HepG2 (cell line): ENCODE results near the gene NUP58. TPM values are rescaled to one million over a fixed set of nuclear protein-coding genes. Genes with fewer than 3 reads are reported as not detected.
A peak's percentile ranks its signal among the peaks of the same experiment; 100 is the strongest.

Experiments
- DNMT3B ChIP-seq: conservative IDR thresholded peaks from 2 replicates; pipeline ENCODE4 v1.6.1; 2016; ENCODE audit warnings: missing biosample characterization, control low read depth
- ETS1 ChIP-seq: sonication (generic); formaldehyde crosslinking; IDR thresholded peaks from 2 replicates; pipeline ENCODE4 v1.4.0; 2020; ENCODE audit warnings: missing genetic modification reagents
- ETV6 ChIP-seq: sonication (generic); formaldehyde crosslinking; conservative IDR thresholded peaks from 2 replicates; pipeline ENCODE4 v1.4.0; 2020; ENCODE audit warnings: missing genetic modification reagents
- EZH2 ChIP-seq: conservative IDR thresholded peaks from 2 replicates; pipeline ENCODE4 v1.6.1; 2012; ENCODE audit warnings: mild to moderate bottlenecking, low read depth, low read length, moderate library complexity
- JDP2 ChIP-seq: sonication (generic); formaldehyde crosslinking; IDR thresholded peaks from 2 replicates; pipeline ENCODE4 v1.8.1; 2022; ENCODE audit warnings: missing genetic modification reagents, borderline replicate concordance
- JUNB ChIP-seq: sonication (generic); formaldehyde crosslinking; IDR thresholded peaks from 2 replicates; pipeline ENCODE4 v1.8.0; 2022; ENCODE audit warnings: missing genetic modification reagents, mild to moderate bottlenecking, borderline replicate concordance
- KLF15 ChIP-seq: sonication (generic); formaldehyde crosslinking; IDR thresholded peaks from 2 replicates; pipeline ENCODE4 v1.8.1; 2023; ENCODE audit warnings: borderline replicate concordance, mild to moderate bottlenecking, inconsistent platforms, missing genetic modification reagents, mixed read lengths
- MED13 ChIP-seq: sonication (generic); formaldehyde crosslinking; IDR thresholded peaks from 2 replicates; pipeline ENCODE4 v1.5.0; 2020; ENCODE audit warnings: missing genetic modification reagents
- MIXL1 ChIP-seq: IDR thresholded peaks from 2 replicates; pipeline ENCODE4 v1.6.1; 2016
- MLLT10 ChIP-seq: sonication (generic); formaldehyde crosslinking; IDR thresholded peaks from 2 replicates; pipeline ENCODE4 v1.4.0; 2020; ENCODE audit warnings: missing genetic modification reagents
- NPAS2 ChIP-seq: sonication (generic); formaldehyde crosslinking; IDR thresholded peaks from 2 replicates; pipeline ENCODE4 v1.8.0; 2022; ENCODE audit warnings: mild to moderate bottlenecking, missing genetic modification reagents, borderline replicate concordance
- TEF ChIP-seq: sonication (generic); formaldehyde crosslinking; IDR thresholded peaks from 2 replicates; pipeline ENCODE4 v1.5.0; 2020; ENCODE audit warnings: missing genetic modification reagents
- ZBED4 ChIP-seq: sonication (generic); formaldehyde crosslinking; IDR thresholded peaks from 2 replicates; pipeline ENCODE4 v1.4.0; 2020; ENCODE audit warnings: missing genetic modification reagents, borderline replicate concordance
- ZNF121 ChIP-seq: sonication (generic); formaldehyde crosslinking; IDR thresholded peaks from 2 replicates; pipeline ENCODE4 v1.5.0; 2020; ENCODE audit warnings: mild to moderate bottlenecking, missing genetic modification reagents
- ZNF432 ChIP-seq: sonication (generic); formaldehyde crosslinking; IDR thresholded peaks from 2 replicates; pipeline ENCODE4 v1.5.0; 2020; ENCODE audit warnings: missing genetic modification reagents, mild to moderate bottlenecking, borderline replicate concordance
- ZNF451 ChIP-seq: sonication (generic); formaldehyde crosslinking; IDR thresholded peaks from 2 replicates; pipeline ENCODE4 v1.5.0; 2020; ENCODE audit warnings: mild to moderate bottlenecking, missing genetic modification reagents
- ZNF737 ChIP-seq: sonication (generic); formaldehyde crosslinking; IDR thresholded peaks from 2 replicates; pipeline ENCODE4 v1.5.0; 2020; ENCODE audit warnings: missing genetic modification reagents, mild to moderate bottlenecking, borderline replicate concordance
- ZNF772 ChIP-seq: sonication (generic); formaldehyde crosslinking; IDR thresholded peaks from 2 replicates; pipeline ENCODE4 v1.5.0; 2020; ENCODE audit warnings: mild to moderate bottlenecking, missing genetic modification reagents
- polyA plus RNA-seq, 8 experiments: library from polyadenylated mRNA; depleted of rRNA in 3 of 8; stranded (reverse) in 7 of 8; unstranded in 1 of 8; fragments of >200 nt; fragmentation: Illumina TruSeq in 4 of 8; extraction: Trizol in 4 of 8; gene quantifications; 2 replicates each; pipeline versions ENCODE4 v1.2.1 to v1.2.3, GENCODE V29; 2011 to 2016; ENCODE audit warnings: low read depth in 4 of 8, missing spikeins in 1 of 8, mixed read lengths in 1 of 8; ENCODE audit not compliant: insufficient read depth in 1 of 8
- total RNA-seq, 5 experiments: library from RNA; depleted of rRNA; stranded (reverse); fragments of >200 nt; fragmentation: Illumina TruSeq; extraction: Trizol; gene quantifications; 2 replicates each; pipeline ENCODE4 v1.2.3, GENCODE V29; 2016; ENCODE audit warnings: low read depth in 1 of 5

Gene NUP58
- total and polyA plus RNA-seq, 2 of the 13 experiments (the other 11 are each of a cell fraction or from before 2014, with no cell fraction given), result 45.4 to 46.5 TPM

GRCh38 chr13:25301347-25302113, at the start of gene NUP58 (continued):
- TF ChIP-seq ETS1 (no peak), ZNF432 (CRISPR knock-in tag) (no peak), ETV6 (CRISPR knock-in tag) (no peak), MIXL1 (no peak), KLF15 (no peak), DNMT3B (CRISPR knock-in tag) (peak; percentile 60; the same call in 1 of the 2 replicates), MED13 (CRISPR knock-in tag) (no peak), JDP2 (CRISPR knock-in tag) (no peak), ZNF121 (CRISPR knock-in tag) (no peak), EZH2 (no peak), TEF (no peak), JUNB (CRISPR knock-in tag) (no peak), NPAS2 (CRISPR knock-in tag) (no peak), ZNF772 (peak; percentile 67; the same call in 1 of the 2 replicates), MLLT10 (CRISPR knock-in tag) (no peak), ZNF737 (CRISPR knock-in tag) (peak; percentile 73; the same call in 1 of the 2 replicates), ZNF451 (CRISPR knock-in tag) (no peak), ZBED4 (CRISPR knock-in tag) (0 out of 2 replicates have a peak, but pooled peaks have one; percentile 27)
